Activated CD4-positive, alpha-beta T cell treated with anti-CD3 and anti-CD28 coated beads for 4 hours (primary cell): ENCODE measurements around the gene AFF3.

Source experiments
- DNase-seq, 2 donors: peaks; one replicate each; pipeline ENCODE4 v3.0.0-alpha.2; 2020

The AFF3 gene

DNA sequence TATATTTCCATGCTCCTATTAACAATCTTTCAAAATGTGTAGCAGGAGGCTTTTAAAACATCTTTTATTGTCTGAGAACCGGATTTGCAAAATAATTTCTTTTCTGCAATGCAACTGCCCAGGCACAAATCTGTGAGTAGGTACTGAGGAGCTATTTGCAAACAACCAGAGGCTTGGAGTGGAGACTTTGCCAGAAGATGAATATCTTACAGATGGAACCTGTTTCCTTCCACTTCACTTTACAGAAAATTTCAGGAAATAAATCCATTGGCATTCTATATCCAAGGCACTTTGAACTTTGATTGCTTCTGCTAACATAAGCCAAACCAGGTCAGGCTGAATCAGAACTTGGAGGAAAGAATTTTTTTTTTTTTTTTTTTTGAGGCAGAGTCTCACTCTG, 415.2 kb downstream of the AFF3 start:
- no peak for DNase-seq

GRCh38 chr2:99726691-99727090, 415.7 kb downstream of the AFF3 start:
- no peak for DNase-seq

DNA sequence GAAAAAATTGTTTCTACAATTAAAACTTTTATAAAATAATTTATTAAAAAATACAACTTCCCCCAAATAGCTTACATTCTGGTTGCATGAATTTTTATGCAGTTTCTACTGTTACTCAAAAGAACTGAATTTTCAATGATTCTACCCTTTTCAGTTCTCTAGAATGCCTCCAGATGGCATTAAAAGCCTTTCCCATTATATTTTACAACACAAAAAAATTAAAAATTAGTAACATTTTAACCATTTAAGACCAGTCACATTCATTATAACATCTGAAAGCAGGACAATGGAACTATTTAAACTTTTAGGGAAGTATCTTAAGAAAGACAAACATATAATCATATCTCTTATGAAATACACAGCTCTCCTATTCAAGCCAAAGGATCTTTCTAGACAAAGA, 416.6 kb downstream of the AFF3 start:
- DNase-seq = no peak

- no peak for DNase-seq
These were observed 419.9 kb downstream of the AFF3 start for GRCh38 chr2:99722476-99722875.

- no peak for DNase-seq
These were observed 423.3 kb downstream of the AFF3 start for GRCh38 chr2:99719102-99719501.

DNA sequence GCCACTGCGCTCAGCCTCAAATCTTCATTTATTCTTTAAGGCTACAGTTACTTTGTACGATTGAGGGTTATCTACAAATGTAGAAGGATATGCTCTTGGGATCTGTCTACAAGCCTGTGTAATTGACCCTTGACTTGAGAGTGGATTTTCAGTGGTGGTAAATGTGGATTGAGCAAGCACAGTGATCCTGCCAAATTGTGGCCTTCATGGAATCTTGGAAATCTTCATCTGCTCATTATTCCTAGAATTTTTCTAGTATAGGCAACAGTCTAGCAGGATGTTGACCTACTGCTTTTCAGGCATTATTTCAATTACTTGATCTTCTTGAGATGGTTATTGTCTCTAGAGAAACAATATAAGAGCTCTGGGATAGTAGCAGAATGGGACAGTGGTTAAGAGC, 426.4 kb downstream of the AFF3 start:
- no peak for DNase-seq

DNA sequence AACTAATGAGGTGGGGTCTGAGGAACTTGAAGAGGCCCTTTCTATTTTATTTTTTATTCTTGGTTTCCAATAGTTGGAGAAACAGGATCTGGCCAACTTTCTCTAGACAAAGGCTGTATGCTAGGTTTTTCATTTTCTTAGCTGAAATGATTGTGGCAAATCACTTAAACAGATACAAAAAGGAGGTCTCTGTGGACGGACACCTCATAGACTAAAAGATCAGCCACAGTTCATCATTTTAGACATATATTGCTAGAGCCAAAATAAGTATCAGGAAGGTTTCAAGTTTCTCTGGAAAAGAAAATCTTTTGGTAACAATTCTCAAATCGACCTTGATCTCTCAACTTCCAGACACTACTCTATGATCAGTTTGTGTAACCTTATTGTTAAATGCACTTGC, 428.0 kb downstream of the AFF3 start:
- no peak for DNase-seq

GRCh38 chr2:99711144-99711543, 431.2 kb downstream of the AFF3 start:
- no peak for DNase-seq

GRCh38 chr2:99710721-99711120, 431.7 kb downstream of the AFF3 start:
- DNase-seq = no peak

DNA sequence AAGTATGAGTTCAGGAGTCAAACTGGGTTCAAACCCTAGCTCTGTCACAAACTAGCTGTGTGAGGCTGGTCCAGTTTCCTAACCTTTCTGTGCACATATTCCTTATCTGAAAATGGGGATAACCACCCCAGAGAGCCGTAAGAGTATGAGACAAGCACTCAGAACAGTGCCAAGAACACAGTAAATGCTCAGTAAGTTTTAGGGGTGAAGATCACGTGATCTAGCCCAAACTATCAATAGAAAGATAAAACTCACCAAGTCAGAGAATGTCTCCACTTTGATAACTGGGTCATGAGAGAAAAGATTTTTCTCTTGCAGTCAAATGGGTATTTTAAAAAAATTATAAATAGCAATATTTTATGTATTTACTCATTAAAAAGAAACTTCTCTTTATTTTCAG, 433.2 kb downstream of the AFF3 start:
- no peak for DNase-seq

- DNase-seq = no peak
These were observed 434.2 kb downstream of the AFF3 start for GRCh38 chr2:99708231-99708630.

- DNase-seq = no peak
These were observed 434.8 kb downstream of the AFF3 start for GRCh38 chr2:99707592-99707991.

- no peak for DNase-seq
These were observed 435.7 kb downstream of the AFF3 start for GRCh38 chr2:99706735-99707134.

GRCh38 chr2:99701503-99701902, 440.9 kb downstream of the AFF3 start:
- DNase-seq = no peak

DNA sequence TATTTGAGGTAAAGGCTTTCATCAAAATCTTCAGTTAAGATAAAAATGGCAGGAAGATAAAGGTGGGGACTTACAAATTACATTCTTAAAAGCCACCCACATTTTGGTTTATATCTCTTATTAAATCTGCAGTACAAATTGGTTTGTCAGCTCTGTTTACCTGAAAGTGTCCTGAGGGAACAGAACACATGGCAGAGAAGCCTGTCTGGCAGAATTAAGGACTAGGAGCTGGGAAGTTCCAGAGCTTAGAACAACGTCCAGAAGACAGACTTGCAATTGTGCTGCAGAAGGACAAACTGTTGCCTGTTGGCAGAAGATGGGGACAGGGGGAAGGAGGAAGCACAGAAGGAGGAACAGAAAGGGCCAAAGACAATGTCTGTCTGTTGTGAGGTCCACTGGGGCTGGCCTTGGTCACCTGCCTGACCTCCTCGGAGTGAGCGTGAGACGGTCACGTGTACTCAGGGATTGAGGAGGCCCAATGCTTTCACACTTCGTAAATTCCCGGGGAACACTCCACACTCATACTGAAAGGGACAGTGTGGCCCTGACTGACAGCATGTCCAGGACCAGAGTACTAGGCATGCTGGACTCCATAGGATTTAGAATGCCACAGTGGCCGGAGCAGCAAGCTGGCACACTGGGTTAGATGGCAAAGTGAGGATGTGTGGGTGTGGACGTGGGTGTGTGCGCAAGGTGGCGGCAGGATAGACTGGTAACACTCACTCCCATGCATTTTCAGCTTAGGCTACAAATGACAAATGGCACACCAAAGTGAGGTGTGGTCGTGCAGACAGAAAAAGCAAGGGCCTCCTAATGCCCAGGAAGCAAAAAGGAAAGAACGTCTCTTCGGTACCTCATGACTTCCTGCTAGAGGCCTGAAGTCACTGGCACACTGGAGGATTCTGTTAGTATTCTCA, 441.6 kb downstream of the AFF3 start:
- DNase-seq = no peak

GRCh38 chr2:99698896-99699295, 443.5 kb downstream of the AFF3 start:
- DNase-seq = no peak

GRCh38 chr2:99697811-99698568, 444.4 kb downstream of the AFF3 start:
- no peak for DNase-seq

DNA sequence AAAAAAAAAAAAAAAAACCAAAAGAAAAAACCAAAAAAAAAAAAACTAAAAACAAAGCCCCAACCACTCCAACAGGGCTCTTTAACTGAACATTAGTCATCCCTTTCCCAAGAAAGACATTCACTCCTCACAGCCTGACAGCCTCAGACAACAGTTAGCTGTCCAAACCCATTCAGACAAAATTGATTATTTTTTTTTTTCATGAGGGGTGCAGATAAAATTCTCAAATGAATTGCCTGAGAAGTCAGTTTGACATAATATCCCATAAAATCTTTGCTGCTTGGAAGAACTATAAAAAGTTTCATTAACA, 446.5 kb downstream of the AFF3 start:
- no peak for DNase-seq

DNA sequence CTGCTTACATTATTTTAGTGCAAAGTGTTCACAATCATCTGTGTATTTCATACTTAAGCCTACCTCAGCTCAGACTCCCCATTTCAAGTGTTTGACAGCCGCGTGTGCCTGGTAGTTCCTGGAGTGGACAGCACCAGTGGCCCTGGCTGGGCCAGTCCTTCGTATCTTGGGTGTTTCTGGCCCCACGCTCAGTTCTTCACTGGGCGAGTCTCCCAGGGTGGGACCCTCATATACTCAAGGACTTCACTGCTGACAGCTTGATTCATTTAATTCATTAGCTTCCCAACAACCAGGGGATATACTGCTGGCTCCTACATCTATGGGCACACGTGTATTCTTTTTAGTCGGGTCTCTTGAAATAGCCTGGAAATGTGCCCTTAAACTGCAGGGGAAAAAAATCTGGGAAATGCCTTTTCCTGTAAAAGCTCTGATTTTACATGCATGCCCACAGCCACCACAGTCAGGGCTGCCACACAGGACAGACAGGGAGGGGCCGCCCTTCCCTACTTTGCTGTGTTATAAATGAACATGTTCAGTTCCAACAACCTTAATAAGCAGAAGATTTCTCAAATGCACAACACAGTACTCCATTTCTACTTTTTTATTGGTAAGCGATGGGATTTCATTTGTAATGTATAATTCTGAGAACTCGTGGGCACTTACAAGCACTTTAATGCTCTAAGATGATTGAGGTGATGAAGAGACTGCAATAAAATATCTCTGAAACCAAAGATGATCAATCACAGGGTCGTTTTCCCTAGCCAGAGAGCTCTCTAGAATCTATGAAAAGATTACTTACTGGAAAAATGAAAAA, 447.1 kb downstream of the AFF3 start:
- no peak for DNase-seq

GRCh38 chr2:99694331-99694730, 448.1 kb downstream of the AFF3 start:
- DNase-seq = no peak

DNA sequence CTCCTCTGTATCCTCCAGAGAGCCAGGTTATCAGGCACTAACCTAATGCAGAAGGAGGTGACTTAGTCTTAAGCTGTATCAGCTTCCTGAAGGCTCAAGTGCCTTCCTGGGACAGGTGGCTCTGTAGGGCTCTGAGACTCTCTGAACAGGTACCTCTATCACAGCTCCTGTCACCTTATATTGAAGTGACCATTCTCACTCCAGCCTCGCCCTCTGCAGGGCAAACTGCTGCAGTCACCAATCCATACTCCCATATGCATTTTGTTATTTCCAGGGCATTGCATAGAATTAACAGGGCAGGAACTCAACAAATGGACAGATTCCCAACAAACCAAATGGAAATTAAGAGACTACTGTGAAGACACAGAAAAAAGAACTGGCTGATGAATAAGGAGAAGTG, 449.6 kb downstream of the AFF3 start:
- no peak for DNase-seq

DNA sequence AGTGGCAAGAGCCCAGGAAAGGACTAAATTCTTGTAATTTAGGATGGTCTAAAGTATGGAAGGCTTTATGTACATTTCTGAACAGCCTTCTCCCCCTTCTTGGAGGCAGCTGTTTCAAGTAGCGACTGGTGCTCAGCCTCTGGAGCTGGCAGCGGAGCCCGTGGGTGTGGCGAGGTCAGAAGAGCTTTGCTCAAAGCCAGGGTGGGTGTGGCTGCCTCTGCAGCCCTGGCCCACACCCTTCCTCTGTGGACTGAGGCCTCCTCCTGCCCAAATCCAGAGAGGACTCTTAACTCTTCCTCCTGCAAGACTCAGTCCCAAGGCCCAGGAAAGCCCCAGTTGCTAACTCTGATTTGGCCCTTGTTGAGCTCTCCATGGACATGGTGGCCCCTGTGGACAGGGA, 450.5 kb downstream of the AFF3 start:
- DNase-seq = no peak

DNA sequence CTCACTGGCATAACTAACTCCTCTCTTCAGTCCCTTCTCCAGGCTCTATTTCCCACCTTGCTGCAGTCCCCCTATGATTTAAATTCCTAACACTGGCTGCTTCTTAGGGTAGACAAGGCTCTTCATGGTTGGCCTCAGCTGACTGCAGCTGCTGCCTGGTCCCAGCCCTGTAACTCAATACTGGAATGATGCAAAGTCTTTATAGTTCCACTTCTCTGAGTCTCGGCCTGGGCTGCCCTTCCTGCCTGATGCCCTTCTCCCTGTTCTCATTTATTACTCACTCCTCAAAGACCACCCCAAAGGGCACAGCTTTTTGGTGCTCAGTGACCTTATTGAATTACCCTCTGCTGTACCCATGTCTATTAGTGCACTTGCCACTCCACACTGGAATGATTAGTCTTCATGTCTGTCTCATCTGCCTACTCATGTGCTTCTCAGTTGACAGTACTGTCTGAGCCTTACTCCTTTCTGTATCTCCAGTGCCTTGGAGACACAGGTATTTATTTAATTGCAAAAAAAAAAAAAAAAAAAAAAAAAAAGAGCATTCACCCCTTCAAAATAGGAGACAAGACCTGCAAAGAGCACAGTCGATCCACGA, 453.1 kb downstream of the AFF3 start:
- no peak for DNase-seq
